H7 (cell line): Measurements from ENCODE around the gene FUNDC2. TPM values are rescaled to one million over a fixed set of nuclear protein-coding genes. Genes with fewer than 3 reads are reported as not detected.
A peak's percentile ranks its signal among the peaks of the same experiment; 100 is the strongest.

Experiments
- DNase-seq: peaks from one replicate; pipeline ENCODE4 v3.0.0; 2012
- H3K27me3 ChIP-seq: 2 replicates; pipeline ENCODE4 v1.6.0; 2011; ENCODE audit warnings: mild to moderate bottlenecking, low read length; ENCODE audit not compliant: control insufficient read depth, insufficient read depth
- H3K36me3 ChIP-seq: replicated peaks from 2 replicates; pipeline ENCODE4 v1.5.1; 2011; ENCODE audit warnings: low read length; ENCODE audit not compliant: control insufficient read depth, insufficient read depth
- H3K4me3 ChIP-seq: 2 replicates; pipeline ENCODE4 v1.5.1; 2011; ENCODE audit warnings: low read depth, mild to moderate bottlenecking, control low read depth, low read length, moderate library complexity; ENCODE audit not compliant: insufficient read depth
- total RNA-seq: library from RNA; depleted of rRNA; stranded (reverse); fragments of >200 nt; shearing (Covaris generic); gene quantifications from 2 replicates; pipeline ENCODE4 v1.2.3, GENCODE V29; 2014; rRNA removed

The FUNDC2 gene
- total RNA-seq, 1 experiment from 2014 or later, result 56.0 TPM

DNA sequence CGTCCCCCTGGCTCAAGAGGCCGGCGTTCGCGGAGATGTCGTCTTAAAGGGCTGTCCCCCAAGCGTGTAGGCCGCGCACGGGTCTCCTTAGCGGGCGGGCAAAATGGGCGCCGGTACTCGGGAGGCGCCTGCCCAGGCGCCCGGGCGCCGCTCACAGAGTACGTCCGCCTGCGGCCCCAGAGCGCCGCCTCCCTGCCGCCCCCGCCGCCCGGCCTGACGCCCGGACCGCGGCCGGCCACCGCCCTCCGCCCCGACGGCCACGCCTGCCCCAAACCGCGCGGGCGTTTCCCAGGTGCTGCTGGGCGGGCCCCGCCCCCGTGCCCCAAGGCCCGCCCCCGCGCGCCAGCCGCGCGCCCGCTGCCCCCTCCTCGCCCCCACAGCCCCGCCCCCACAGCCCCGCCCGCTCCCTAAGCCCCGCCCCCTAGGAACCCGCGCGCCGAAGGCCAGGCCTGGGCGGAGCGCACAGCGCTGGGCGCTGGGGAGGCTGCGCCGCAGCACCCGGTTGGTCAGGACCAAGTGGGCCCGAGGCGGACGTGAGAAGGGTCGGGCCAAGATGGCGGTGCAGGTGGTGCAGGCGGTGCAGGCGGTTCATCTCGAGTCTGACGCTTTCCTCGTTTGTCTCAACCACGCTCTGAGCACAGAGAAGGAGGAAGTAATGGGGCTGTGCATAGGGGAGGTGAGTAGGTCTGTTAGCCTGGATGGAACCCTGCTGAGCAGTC lies 44.5 kb downstream of the FUNDC2 start, which contains the start of the genes BRCC3, CMC4 and MTCP1:
TSS of gene BRCC3 (plus strand) at position 534 of the 719 bp plus-strand sequence. CDS start at position 554, 20 bp downstream.
TSS of gene CMC4 (minus strand) at position 162 of the 719 bp plus-strand sequence. CDS start 7,113 bp downstream, outside the sequence.
TSS of gene MTCP1 (minus strand) at position 162 of the 719 bp plus-strand sequence. CDS start 5,126 bp downstream, outside the sequence.
- Histone ChIP-seq H3K27me3 (no peaks in the 10 kb centered on the region), H3K36me3 (no peaks in the 10 kb centered on the region), H3K4me3 (peak within 1 kb of the TSS; percentile 53)
- DNase-seq, result peak; percentile 94

GRCh38 chrX:155071694-155072280 lies 45.1 kb downstream of the FUNDC2 start:
- Histone ChIP-seq H3K36me3 (no peaks in the 10 kb centered on the region), H3K4me3 (peak overlapping the region; percentile 53), H3K27me3 (no peaks in the 10 kb centered on the region)
- DNase-seq, result no peak

DNA sequence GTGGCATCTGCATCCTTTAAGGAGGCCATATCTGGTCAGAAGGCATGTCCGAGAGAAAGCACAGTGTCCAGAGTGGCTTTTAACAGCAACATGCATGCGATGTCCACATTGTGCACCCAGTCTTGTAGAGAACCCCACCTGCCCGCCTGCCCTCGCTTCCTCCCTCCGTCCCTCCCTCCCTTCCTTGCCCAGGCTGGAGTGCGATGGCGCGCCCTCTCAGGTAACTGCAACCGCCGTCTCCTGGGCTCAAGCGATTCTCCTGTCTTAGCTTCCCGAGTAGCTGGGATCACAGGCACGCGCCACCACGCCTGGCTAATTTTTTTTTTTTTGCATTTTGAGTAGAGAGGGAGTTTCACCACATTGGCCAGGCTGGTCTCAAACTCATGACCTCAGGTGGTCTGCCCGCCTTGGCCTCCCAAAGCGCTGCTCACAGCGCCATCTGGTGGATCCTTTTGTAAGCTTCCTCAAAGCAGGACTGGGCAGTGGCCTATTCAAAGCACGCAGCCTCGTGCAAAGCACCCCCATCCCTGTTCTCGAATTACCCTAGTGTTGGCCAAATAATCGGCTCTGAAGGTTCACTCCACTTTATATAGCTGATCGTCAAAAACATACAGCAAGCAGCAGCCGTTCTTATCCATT lies 59.7 kb downstream of the FUNDC2 start:
- H3K36me3 ChIP-seq, result no peaks in the 10 kb centered on the region
- H3K4me3 ChIP-seq, result no peak overlapping the region
- peak; percentile 71 for DNase-seq
- H3K27me3 ChIP-seq, result no peaks in the 10 kb centered on the region

GRCh38 chrX:155086961-155087735 lies 60.5 kb downstream of the FUNDC2 start:
- H3K36me3 ChIP-seq, result no peaks in the 10 kb centered on the region
- H3K27me3 ChIP-seq, result no peaks in the 10 kb centered on the region
- DNase-seq, result no peak
- no peak overlapping the region for H3K4me3 ChIP-seq

- no peak overlapping the region for H3K4me3 ChIP-seq
- DNase-seq, result peak; percentile 24
- H3K27me3 ChIP-seq, result no peaks in the 10 kb centered on the region
- no peaks in the 10 kb centered on the region; the same call in 1 of the 2 replicates for H3K36me3 ChIP-seq
These were observed 67.9 kb downstream of the FUNDC2 start for GRCh38 chrX:155094468-155095061.

- DNase-seq, result no peak
- no peak overlapping the region for H3K4me3 ChIP-seq
- no peaks in the 10 kb centered on the region for H3K36me3 ChIP-seq
- no peaks in the 10 kb centered on the region for H3K27me3 ChIP-seq
These were observed 79.3 kb downstream of the FUNDC2 start for GRCh38 chrX:155105919-155106318.

GRCh38 chrX:155108427-155108826 lies 81.8 kb downstream of the FUNDC2 start:
- DNase-seq, result no peak
- H3K4me3 ChIP-seq, result no peak overlapping the region
- no peaks in the 10 kb centered on the region for H3K27me3 ChIP-seq
- H3K36me3 ChIP-seq, result no peaks in the 10 kb centered on the region

Other genes with a start within 250 kb of the FUNDC2 start
- gene MPP1, start 221.4 kb upstream of the FUNDC2 start, total RNA-seq, result 10.5 and 12.5 TPM in 2 replicates
- gene SMIM9, start 192.2 kb upstream of the FUNDC2 start, total RNA-seq, result not detected in 2 replicates
- 8.2 and 8.4 TPM in 2 replicates for gene F8A1, start 140.5 kb upstream of the FUNDC2 start, total RNA-seq
- 1.4 and 2.1 TPM in 2 replicates for gene F8, start 4.1 kb upstream of the FUNDC2 start, total RNA-seq
- 10.0 and 13.4 TPM in 2 replicates for gene CMC4, start 44.3 kb downstream of the FUNDC2 start, total RNA-seq
- 5.9 and 9.3 TPM in 2 replicates for gene MTCP1, start 44.3 kb downstream of the FUNDC2 start, total RNA-seq
- gene BRCC3, start 44.7 kb downstream of the FUNDC2 start, total RNA-seq, result 7.9 and 9.9 TPM in 2 replicates
- 73.6 and 89.6 TPM in 2 replicates for gene VBP1, start 189.6 kb downstream of the FUNDC2 start, total RNA-seq
- gene RAB39B, start 237.6 kb downstream of the FUNDC2 start, total RNA-seq, result 3.6 and 4.4 TPM in 2 replicates